SH-SY5Y (cell line): ENCODE data around the gene THAP7.

ENCODE experiments used
- GATA2 ChIP-seq: IDR thresholded peaks from 2 replicates; pipeline ENCODE4 v1.6.1; 2011; ENCODE audit warnings: mild to moderate bottlenecking, low read depth, low read length
- GATA3 ChIP-seq: IDR thresholded peaks from 2 replicates; pipeline ENCODE4 v1.6.1; 2011; ENCODE audit warnings: low read depth, mild to moderate bottlenecking, low read length, moderate library complexity

GRCh38 chr22:20953342-20953608 lies 48.6 kb downstream of the THAP7 start:
- no peak for TF ChIP-seq GATA3
- TF ChIP-seq GATA2 = no peak
